ENCODE measurements around the gene FANCL.

DNA sequence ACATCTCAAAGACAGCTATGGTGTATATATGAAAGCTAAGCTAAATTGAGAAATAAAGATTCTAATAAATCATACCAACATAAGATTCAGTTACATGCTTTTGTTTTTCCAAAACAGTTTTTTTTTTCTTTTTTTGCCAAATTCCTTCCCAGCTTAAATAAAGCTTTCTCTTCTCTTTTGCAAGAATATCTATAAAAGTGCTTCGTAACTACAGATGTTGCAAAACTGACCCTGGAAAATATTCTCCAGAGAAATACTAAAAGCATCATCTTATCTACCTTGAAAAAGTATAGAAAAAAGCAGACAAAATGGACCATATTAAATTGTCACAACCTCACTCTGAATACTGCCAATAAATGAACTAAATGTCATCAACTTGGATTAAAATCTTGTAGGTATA lies 38.7 kb downstream of the FANCL start:
- TF ChIP-seq, protein P1, sequence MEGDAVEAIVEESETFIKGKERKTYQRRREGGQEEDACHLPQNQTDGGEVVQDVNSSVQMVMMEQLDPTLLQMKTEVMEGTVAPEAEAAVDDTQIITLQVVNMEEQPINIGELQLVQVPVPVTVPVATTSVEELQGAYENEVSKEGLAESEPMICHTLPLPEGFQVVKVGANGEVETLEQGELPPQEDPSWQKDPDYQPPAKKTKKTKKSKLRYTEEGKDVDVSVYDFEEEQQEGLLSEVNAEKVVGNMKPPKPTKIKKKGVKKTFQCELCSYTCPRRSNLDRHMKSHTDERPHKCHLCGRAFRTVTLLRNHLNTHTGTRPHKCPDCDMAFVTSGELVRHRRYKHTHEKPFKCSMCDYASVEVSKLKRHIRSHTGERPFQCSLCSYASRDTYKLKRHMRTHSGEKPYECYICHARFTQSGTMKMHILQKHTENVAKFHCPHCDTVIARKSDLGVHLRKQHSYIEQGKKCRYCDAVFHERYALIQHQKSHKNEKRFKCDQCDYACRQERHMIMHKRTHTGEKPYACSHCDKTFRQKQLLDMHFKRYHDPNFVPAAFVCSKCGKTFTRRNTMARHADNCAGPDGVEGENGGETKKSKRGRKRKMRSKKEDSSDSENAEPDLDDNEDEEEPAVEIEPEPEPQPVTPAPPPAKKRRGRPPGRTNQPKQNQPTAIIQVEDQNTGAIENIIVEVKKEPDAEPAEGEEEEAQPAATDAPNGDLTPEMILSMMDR (IDR thresholded peaks at IDR 0.05; ENCODE audit: borderline replicate concordance, extremely low read depth, low read length, poor library complexity, severe bottlenecking), result no peak
- TF ChIP-seq EZH2 (IDR thresholded peaks at IDR 0.05; ENCODE audit: borderline replicate concordance, low read depth, low read length, severe bottlenecking), result no peak
